H1 (cell line): Measurements from ENCODE around the gene CEP57. TPM values are rescaled to one million over a fixed set of nuclear protein-coding genes. Genes with fewer than 3 reads are reported as not detected.

ENCODE experiments used
- CBX5 ChIP-seq: fragments of 300-800, 300-1000 bp; sonication (generic); IDR thresholded peaks from 2 replicates; pipeline ENCODE4 v1.7.1; 2016; ENCODE audit warnings: antibody characterized with exemption, low read length, low read depth
- polyA plus RNA-seq, 7 experiments: library from polyadenylated mRNA; depleted of rRNA in 3 of 7; stranded (reverse) in 5 of 7; unstranded in 2 of 7; fragments of >200 nt in 5 of 7; fragments of 200-250 nt in 2 of 7; gene quantifications; 1 replicate in 5 of 7; 2 replicates in 1 of 7; 4 replicates in 1 of 7; pipeline versions ENCODE4 v1.2.1 to v1.2.3, GENCODE V29; 2011 to 2013; ENCODE audit warnings: missing spikeins in 2 of 7, mixed read lengths in 2 of 7
- total RNA-seq: library from RNA; stranded (reverse); fragmentation: NEBNext Ultra II Directional; extraction: Animal tissue kit (Norgen Biotek cat#: 25700); gene quantifications from 2 replicates; pipeline ENCODE4 v1.2.1, GENCODE V29; 2021

Gene CEP57
- total and polyA plus RNA-seq, 2 of the 8 experiments (the other 6 are each of a cell fraction or from before 2014, with no cell fraction given): 26.3 to 72.7 TPM

DNA sequence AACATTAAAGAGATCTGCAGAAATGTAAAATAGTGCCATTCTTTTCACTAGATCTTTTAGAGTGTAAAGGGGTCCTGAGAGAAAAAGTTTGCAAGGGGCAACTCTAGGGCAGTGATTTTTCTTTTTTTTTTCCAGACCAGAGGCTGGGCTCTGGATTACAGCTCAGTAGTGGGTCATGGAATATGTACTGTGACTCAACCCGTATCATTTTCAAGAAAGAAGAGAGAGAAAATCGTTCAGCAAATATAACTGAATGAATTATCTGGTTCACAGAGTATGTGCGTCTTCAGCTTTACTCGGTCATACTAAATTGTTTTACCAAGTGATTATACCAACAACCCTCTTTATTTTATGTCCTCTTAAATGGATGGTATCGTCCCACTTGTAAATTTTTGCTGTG lies 3.8 kb downstream of the CEP57 start (continued):
- no peak for TF ChIP-seq CBX5
